Measurements from ENCODE around the gene CCDC146.
"Not testable (repeated sequence)": the region's sequence is repeated elsewhere in the genome, so short reads cannot be mapped to it uniquely, and the experiment has no call there.

- TF ChIP-seq, protein P1, sequence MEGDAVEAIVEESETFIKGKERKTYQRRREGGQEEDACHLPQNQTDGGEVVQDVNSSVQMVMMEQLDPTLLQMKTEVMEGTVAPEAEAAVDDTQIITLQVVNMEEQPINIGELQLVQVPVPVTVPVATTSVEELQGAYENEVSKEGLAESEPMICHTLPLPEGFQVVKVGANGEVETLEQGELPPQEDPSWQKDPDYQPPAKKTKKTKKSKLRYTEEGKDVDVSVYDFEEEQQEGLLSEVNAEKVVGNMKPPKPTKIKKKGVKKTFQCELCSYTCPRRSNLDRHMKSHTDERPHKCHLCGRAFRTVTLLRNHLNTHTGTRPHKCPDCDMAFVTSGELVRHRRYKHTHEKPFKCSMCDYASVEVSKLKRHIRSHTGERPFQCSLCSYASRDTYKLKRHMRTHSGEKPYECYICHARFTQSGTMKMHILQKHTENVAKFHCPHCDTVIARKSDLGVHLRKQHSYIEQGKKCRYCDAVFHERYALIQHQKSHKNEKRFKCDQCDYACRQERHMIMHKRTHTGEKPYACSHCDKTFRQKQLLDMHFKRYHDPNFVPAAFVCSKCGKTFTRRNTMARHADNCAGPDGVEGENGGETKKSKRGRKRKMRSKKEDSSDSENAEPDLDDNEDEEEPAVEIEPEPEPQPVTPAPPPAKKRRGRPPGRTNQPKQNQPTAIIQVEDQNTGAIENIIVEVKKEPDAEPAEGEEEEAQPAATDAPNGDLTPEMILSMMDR (IDR thresholded peaks at IDR 0.05), result not testable (repeated sequence)
- not testable (repeated sequence) for TF ChIP-seq EZH2, EZH2phosphoT487 (IDR thresholded peaks at IDR 0.05)
Observed at GRCh38 chr7:77082192-77082591, 40.2 kb upstream of the CCDC146 start.
